ENCODE data around the gene PCDHGC3. TPM values are rescaled to one million over a fixed set of nuclear protein-coding genes. Genes with fewer than 3 reads are reported as not detected.
A peak's percentile ranks its signal among the peaks of the same experiment; 100 is the strongest.

The PCDHGC3 gene
- polyA plus RNA-seq, 1 of the 3 experiments (the other 2 are of a cell fraction): 97.0 TPM

- H3K4me3 ChIP-seq (ENCODE audit: low read depth in 2 of 2, low read length in 1 of 2): no peak overlapping the region
- ChIA-PET POLR2A (interaction anchor here (0.6 to 1.5 kb wide), 2 partner anchors 10 to 11 kb away, joined by 3 to 13 read pairs; no protein-coding TSS in a partner anchor), CTCF (interaction anchor here (1.2 to 10.1 kb wide), 8 partner anchors 10 to 198 kb away, joined by 3 to 113 read pairs (median 4); partner anchors contain the start of genes PCDHGA10, PCDHGB7, PCDHGC3 and TAF7)
- H3K36me3 ChIP-seq (replicated peaks in 1 of 2; ENCODE audit: control insufficient read depth in 1 of 2, insufficient read depth in 2 of 2, low read length in 1 of 2): peaks cover 28 to 31% of the 10 kb centered on the region in 2 experiments
- no peaks in the 10 kb centered on the region for H3K9me3 ChIP-seq
- H3F3A ChIP-seq (replicated peaks; ENCODE audit: insufficient read depth): peaks cover 54% of the 10 kb centered on the region
- TF ChIP-seq FOXM1 (IDR thresholded peaks at IDR 0.05; ENCODE audit: low read depth): no peak
- TF ChIP-seq SIN3A (IDR thresholded peaks at IDR 0.05; ENCODE audit: borderline replicate concordance, low read depth, low read length): no peak
- no peak for TF ChIP-seq PBX3 (IDR thresholded peaks at IDR 0.05)
- TF ChIP-seq TEAD4 (IDR thresholded peaks at IDR 0.05; ENCODE audit: borderline replicate concordance, insufficient read depth): no peak
- no peak for TF ChIP-seq TAF1 (IDR thresholded peaks at IDR 0.05; ENCODE audit: borderline replicate concordance, low read depth, low read length)
- no peak for TF ChIP-seq RFX5 (IDR thresholded peaks at IDR 0.05; ENCODE audit: low read length)
- no peak for TF ChIP-seq RXRA (IDR thresholded peaks at IDR 0.05; ENCODE audit: borderline replicate concordance, low read depth)
- no peak for TF ChIP-seq MEF2A (IDR thresholded peaks at IDR 0.05; ENCODE audit: borderline replicate concordance, low read depth)
- TF ChIP-seq RCOR1 (IDR thresholded peaks at IDR 0.05; ENCODE audit: low read length): no peak
- no peak for TF ChIP-seq MXI1 (IDR thresholded peaks at IDR 0.05; ENCODE audit: low read depth, low read length)
- TF ChIP-seq CHD2 (IDR thresholded peaks at IDR 0.05; ENCODE audit: low read length, partially characterized antibody): no peak
- TF ChIP-seq, protein P1, sequence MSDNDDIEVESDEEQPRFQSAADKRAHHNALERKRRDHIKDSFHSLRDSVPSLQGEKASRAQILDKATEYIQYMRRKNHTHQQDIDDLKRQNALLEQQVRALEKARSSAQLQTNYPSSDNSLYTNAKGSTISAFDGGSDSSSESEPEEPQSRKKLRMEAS (IDR thresholded peaks at IDR 0.05; ENCODE audit: low read depth): no peak
- TF ChIP-seq SMC3 (IDR thresholded peaks at IDR 0.05; ENCODE audit: low read depth, low read length): no peak
- TF ChIP-seq GABPA (IDR thresholded peaks at IDR 0.05; ENCODE audit: low read depth): no peak
- TF ChIP-seq ELF1 (IDR thresholded peaks at IDR 0.05): no peak
- no peak for TF ChIP-seq FOSL2 (IDR thresholded peaks at IDR 0.05; ENCODE audit: borderline replicate concordance, low read depth)
- TF ChIP-seq RAD21 (IDR thresholded peaks at IDR 0.05; ENCODE audit: low read length): no peak
- H3K4me1 ChIP-seq (ENCODE audit: control insufficient read depth in 1 of 2, insufficient read depth in 2 of 2, low read depth in 1 of 2, low read length in 1 of 2): peaks cover 53 to 77% of the 10 kb centered on the region in 2 experiments
- H3K79me2 ChIP-seq (ENCODE audit: insufficient read depth): peaks cover 14% of the 10 kb centered on the region
- H3K27ac ChIP-seq (ENCODE audit: low read depth in 2 of 2, low read length in 1 of 2): peak overlapping the region; percentile 99 to 100
- no peaks in the 10 kb centered on the region for H3K9me2 ChIP-seq
- 100% methylated on average over 1 of the region's 1 CpG for WGBS (ENCODE audit: low lambda C conversion rate)
- H3K4me2 ChIP-seq: 0 out of 2 replicates have a peak overlapping the region, but pooled peaks have one; percentile 22
- H2AFZ ChIP-seq (ENCODE audit: low read depth): no peak overlapping the region
- no peaks in the 10 kb centered on the region for H3K27me3 ChIP-seq (ENCODE audit: insufficient read depth)
- H4K20me1 ChIP-seq (ENCODE audit: insufficient read depth): no peaks in the 10 kb centered on the region
- no peak overlapping the region for H3K9ac ChIP-seq
- no peak for DNase-seq
Observed at GRCh38 chr5:141518618-141519015, 42.9 kb downstream of the PCDHGC3 start.
